Measurements from ENCODE around the gene AGAP1. TPM values are rescaled to one million over a fixed set of nuclear protein-coding genes. Genes with fewer than 3 reads are reported as not detected.

Gene AGAP1
- polyA plus RNA-seq, 2 of the 4 experiments (the other 2 are of a cell fraction) = 20.2 to 21.9 TPM

DNA sequence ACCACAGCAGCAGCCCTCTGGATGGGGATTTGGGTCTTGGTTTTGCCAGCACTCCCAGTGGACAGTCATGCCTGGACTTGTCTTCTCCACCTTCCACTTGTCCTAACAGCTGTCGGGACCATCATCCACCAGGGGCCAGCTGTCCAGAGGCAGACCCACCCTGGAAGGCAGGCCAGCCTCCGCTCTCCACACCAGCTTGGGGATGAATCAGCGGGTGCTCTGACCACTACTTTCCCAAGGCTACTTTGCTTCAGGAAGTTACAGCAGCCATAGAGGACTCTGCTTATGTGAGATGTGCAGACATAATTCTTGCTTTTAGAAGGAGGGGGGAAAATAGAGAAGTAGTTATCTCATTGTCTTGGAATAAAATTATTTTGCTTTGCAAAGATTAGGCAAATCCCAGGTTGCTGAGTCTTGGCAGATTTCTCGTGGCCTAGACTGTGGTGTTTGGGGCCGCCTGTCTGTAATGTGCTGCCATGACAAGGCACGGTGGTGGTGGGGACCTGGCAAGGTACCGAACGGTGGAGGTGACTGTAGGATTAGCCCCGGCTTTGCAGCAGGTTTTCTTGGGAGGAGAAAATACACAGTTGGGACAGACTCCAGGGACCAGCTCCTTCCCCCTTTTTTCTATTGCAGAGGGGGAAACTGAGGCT, 148.7 kb downstream of the AGAP1 start:
- CTCF ChIA-PET = interaction anchor here (0.6 to 1.2 kb wide), 2 partner anchors 73 to 442 kb away, joined by 3 read pairs; no protein-coding TSS in a partner anchor
- 96% methylated on average over 9 of the region's 9 CpGs for WGBS (ENCODE audit: missing lambda C conversion rate)
- POLR2A ChIA-PET = no interaction called here
- Histone ChIP-seq H3K27ac (peak overlapping the region; percentile 33 to 59; a peak in 5 of 6 replicates), H3K4me1 (peaks cover 7% of the 10 kb centered on the region; the same call in 1 of the 3 replicates), H3K9me3 (no peaks in the 10 kb centered on the region), H3K4me2 (no peak overlapping the region), H3K4me3 (no peak overlapping the region)
- DNase-seq (ENCODE audit: low read depth in 1 of 2, low spot score in 1 of 2) (no peak), ATAC-seq (no peak), FAIRE-seq (no peak)
- TF ChIP-seq POLR2AphosphoS2 (conservative IDR thresholded peaks at IDR 0.05; ENCODE audit: low read length) = no peak
- TF ChIP-seq TP53 (CRISPR knock-in tag; IDR thresholded peaks at IDR 0.05) = no peak
- TF ChIP-seq HMGXB4 (CRISPR knock-in tag; IDR thresholded peaks at IDR 0.05; ENCODE audit: borderline replicate concordance) = no peak
- TF ChIP-seq TFCP2L1 (CRISPR knock-in tag; IDR thresholded peaks at IDR 0.05) = no peak
- TF ChIP-seq JUN (IDR thresholded peaks at IDR 0.05) = no peak
- no peak for TF ChIP-seq CHD2 (IDR thresholded peaks at IDR 0.05; ENCODE audit: low read length, partially characterized antibody)
- no peak for TF ChIP-seq SREBF2 (IDR thresholded peaks at IDR 0.05)
- no peak for TF ChIP-seq ZSCAN20 (CRISPR knock-in tag; IDR thresholded peaks at IDR 0.05)
- TF ChIP-seq SMC3 (IDR thresholded peaks at IDR 0.05) = no peak
- no peak for TF ChIP-seq CHD4 (IDR thresholded peaks at IDR 0.05; ENCODE audit: borderline replicate concordance)

GRCh38 chr2:235643680-235644511, 150.1 kb downstream of the AGAP1 start:
- TF ChIP-seq CBX2 (IDR thresholded peaks at IDR 0.05; ENCODE audit: borderline replicate concordance, low read depth) = no peak
- TF ChIP-seq NFE2L2 (conservative IDR thresholded peaks at IDR 0.05; ENCODE audit: low read length) = no peak
- TF ChIP-seq ZSCAN20 (CRISPR knock-in tag; IDR thresholded peaks at IDR 0.05) = no peak
- TF ChIP-seq, protein P1, sequence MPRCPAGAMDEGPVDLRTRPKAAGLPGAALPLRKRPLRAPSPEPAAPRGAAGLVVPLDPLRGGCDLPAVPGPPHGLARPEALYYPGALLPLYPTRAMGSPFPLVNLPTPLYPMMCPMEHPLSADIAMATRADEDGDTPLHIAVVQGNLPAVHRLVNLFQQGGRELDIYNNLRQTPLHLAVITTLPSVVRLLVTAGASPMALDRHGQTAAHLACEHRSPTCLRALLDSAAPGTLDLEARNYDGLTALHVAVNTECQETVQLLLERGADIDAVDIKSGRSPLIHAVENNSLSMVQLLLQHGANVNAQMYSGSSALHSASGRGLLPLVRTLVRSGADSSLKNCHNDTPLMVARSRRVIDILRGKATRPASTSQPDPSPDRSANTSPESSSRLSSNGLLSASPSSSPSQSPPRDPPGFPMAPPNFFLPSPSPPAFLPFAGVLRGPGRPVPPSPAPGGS (IDR thresholded peaks at IDR 0.05) = no peak
- no peak for TF ChIP-seq RNF2 (IDR thresholded peaks at IDR 0.05; ENCODE audit: borderline replicate concordance, low read depth)
- no peak for TF ChIP-seq GATA3 (IDR thresholded peaks at IDR 0.05; ENCODE audit: borderline replicate concordance)
- no peak for TF ChIP-seq POLR2A (IDR thresholded peaks at IDR 0.05; ENCODE audit: low read length)
- no peak for TF ChIP-seq ELK1 (IDR thresholded peaks at IDR 0.05; ENCODE audit: low read depth, low read length)
- no peak for TF ChIP-seq ZFP36 (IDR thresholded peaks at IDR 0.05; ENCODE audit: borderline replicate concordance, partially characterized antibody)
- TF ChIP-seq E2F6 (IDR thresholded peaks at IDR 0.05; ENCODE audit: borderline replicate concordance, low read depth) = no peak
- TF ChIP-seq, protein P2, sequence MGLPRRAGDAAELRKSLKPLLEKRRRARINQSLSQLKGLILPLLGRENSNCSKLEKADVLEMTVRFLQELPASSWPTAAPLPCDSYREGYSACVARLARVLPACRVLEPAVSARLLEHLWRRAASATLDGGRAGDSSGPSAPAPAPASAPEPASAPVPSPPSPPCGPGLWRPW (IDR thresholded peaks at IDR 0.05) = no peak
- no peak for TF ChIP-seq JUN (IDR thresholded peaks at IDR 0.05)
- no peak for TF ChIP-seq POLR2AphosphoS2 (conservative IDR thresholded peaks at IDR 0.05; ENCODE audit: low read length)
- TF ChIP-seq KDM5A (IDR thresholded peaks at IDR 0.05) = no peak
- no peak for TF ChIP-seq ZC3H11A (IDR thresholded peaks at IDR 0.05)
- no peak overlapping the region for H3K4me3 ChIP-seq
- 93% methylated on average over 16 of the region's 16 CpGs for WGBS (ENCODE audit: missing lambda C conversion rate)
- DNase-seq (ENCODE audit: low read depth in 1 of 2, low spot score in 1 of 2) = no peak
- no peak for ATAC-seq
- CTCF ChIA-PET = interaction anchor here (0.6 to 1.3 kb wide), 4 partner anchors 10 to 1630 kb away, joined by 3 to 6 read pairs (median 4); no protein-coding TSS in a partner anchor
- FAIRE-seq = no peak
- no peak overlapping the region for H3K4me2 ChIP-seq
- H3K27ac ChIP-seq = no peak overlapping the region
- no peaks in the 10 kb centered on the region for H3K9me3 ChIP-seq
- peaks cover 7% of the 10 kb centered on the region; the same call in 1 of the 3 replicates for H3K4me1 ChIP-seq
- POLR2A ChIA-PET = no interaction called here

Measured in A549 (cell line).